ENCODE results near the gene TBATA.

The TBATA gene

DNA sequence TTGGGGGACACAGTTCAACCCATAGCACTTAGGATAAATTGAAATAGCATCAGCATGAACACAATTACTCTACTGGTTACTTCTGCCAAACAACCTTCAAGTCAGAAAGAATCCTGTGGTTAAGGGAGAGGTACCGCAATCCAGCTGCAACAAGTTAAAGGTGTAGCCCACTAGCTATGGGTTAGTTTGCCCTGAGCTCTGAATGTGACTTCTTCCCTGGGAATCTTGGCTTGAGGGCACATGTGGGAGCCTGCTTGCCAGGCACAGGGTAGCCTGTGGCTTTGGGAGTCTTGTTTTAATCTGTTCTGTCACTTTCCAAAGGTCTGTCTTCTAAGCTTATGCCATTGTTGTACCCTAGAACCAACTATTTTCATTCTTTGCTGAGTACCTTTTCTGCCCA lies 21.7 kb upstream of the TBATA start:
- no peak for DNase-seq

DNA sequence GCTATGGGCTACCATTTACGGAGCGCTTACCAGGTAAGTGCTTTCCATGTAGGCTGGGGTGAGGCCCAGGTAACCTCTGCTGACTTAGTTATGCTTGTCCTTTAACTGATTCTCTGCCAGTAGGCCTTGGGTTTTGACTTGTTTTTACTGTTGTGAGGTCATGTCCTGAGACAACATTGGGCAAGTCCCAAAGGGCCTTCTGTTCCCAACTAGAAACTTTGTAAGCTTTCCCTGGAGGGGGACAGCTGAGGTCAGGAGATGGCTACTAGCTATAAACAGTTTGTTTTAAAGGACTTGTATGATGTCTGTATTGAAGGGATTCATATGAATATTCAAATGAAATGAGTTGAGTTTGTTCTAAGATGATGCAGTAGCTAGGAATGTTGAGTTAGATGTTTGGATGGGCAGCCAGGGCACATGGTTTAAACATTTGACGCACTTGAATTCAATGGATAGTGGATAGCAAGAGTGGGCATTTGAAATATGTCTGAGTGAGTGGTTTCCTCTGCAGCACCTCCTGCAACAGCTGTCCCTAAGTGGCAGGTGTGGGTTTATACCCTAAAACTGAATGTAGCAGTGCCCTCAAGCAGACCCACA lies 20.5 kb upstream of the TBATA start:
- DNase-seq = no peak

- DNase-seq = no peak
These were observed 19.2 kb upstream of the TBATA start for GRCh38 chr10:70804421-70804808.

DNA sequence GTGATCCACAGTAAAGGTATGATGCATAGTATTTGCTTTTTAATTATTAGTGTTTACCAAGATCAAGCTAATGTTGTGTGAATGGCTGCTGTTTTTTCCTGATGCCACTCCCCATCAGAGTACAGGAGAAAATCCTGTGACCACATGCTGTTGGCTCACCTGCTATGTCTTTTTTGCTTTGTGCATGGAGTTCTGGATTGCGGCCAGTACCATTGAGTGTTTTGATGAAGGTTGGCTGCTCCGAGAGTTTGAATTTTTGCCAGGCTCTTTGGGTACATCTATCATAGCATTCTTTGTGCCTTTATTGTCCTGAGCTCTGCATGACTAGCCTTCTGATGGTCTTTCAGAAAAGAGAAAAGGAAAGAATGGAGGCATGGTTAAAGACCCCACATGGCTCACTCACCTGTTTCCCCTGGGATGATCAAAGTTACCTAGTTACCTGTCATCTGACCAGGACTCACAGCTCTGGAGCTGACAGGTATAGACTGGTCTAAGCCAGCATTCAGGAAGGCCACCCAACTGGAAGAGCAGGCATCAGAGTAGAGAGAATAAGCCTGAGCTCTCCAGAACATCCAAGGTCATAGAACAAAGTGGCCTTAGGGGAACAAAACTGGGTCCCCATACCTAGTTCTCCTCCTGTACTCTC lies 18.7 kb upstream of the TBATA start:
- DNase-seq = no peak

DNA sequence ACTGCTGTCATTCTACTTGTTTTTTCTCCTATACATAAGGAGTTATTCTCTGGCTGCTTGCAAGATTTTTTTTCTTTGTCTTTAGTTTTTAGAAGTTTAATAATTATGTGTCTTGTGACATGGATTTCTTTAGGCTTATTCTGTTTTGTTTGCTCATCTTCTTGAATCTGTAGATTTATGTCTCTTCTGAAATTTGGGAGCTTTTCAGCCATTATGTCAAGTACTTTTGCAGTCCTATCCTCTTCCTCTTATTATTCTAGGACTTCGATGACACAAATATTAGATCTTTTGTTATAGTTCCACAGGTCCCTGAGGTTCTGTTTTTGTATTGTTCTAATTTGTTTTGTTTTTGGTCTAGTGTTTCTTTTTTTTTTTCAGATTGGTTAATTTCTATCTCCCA lies 16.7 kb upstream of the TBATA start:
- DNase-seq = no peak

GRCh38 chr10:70799124-70799523 lies 13.9 kb upstream of the TBATA start:
- no peak for DNase-seq

DNA sequence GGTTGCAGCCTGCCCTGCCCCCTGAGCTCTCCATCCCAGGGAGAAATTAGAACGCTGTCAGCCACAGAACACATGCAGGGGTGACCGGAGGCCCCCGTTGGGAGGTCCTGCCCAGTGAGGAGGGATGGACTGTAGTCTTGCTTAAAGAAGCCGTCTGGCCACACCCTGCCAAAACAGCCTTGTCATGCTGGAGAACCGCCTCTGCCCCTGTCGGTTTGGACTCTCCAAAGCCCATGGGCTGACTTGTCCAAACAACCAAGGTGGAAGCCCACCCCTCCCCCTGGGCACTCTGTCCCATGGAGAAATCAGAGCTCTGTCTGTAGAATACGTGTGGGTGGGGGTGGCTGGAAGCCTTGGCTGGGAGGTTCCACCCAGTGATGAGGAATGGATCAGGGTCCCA lies 12.7 kb upstream of the TBATA start:
- DNase-seq = no peak

DNA sequence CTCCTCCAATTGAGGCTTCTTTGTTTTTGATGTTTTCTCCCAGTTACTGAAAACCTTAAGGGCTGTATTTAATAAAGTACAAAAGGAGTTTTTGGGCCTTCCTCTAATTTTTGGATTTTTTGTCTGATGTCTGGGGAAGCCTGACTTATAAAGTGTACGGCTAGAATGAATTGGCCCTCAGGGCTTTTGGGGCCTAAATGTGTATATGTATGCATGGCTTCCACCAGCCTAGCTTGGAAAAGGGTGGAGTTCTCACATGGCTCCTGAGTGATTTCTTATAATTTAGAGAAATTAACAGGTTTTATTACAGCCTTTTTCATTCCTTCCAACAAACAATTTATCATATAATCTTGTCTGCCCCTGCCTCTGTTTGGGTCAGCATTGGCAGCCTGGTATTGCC lies 10.4 kb upstream of the TBATA start:
- no peak for DNase-seq

GRCh38 chr10:70791386-70792039 lies 6.3 kb upstream of the TBATA start:
- DNase-seq = no peak

DNA sequence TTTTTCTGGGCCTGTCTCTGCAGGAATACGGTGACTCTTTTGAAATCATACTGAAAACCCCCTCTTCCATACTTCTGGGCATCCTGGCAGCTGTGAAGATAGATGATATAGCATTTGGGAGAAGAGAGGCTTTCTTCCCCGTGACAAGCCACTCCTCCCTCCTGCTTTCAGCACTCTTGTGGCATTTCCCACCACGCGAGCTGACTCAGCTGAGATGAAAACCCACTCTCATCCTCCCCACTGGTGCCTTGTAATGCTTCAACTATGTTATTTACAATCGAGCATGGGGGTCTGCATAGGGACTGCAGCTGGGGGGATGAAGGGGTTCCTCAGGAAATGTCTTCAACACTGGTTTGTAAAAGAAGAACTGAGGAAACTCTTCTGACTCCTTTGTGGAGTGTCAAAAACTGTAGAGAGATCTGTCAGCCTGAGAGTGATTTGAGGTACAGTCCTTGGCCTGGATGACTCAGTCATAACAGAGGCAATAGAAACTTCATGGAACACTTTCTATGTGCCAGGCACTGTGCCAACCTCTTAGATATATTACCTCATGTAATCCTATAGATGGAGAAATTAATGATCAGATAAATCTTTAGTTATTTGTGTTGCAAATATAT lies 1.7 kb upstream of the TBATA start:
- no peak for DNase-seq

DNA sequence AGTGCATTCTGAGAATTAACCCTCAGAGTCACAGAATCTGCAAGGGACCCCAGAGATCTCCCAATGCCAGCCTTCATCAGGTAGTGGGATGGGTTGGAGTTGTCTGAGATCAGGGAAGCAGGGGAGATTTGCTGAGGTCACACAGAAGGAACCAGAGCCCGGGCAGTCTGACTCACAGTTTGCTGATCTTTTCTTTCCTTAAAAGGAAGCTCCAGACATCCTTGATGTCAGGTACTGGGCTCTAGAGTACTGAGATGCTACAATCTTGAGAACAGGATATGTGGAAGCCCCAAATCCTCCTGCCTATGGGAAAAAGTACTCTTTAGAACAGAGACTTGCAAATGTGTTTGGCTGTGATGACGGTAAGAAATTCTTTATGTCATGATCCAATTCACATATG lies 706 bp downstream of the TBATA start:
- DNase-seq = no peak

DNA sequence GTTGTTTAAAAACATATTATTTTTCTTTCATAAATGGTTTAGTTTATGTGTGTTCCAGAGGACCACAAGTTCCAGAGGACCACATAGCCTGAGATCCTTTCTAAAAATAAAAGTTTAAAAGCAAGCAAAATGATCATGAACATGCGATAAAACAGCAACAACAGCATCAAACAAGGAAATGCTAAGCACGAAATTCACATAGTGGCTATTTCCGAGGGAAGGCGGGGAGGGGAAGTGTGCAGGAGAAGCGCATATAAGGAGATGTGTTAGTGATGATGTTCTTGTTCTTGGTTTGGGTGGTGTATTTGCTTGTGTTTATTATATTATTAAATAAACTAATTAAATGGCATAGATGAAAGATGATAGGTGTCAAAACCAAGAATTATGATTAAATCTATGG lies 1.2 kb downstream of the TBATA start:
- no peak for DNase-seq

- DNase-seq = no peak
These were observed 2.2 kb downstream of the TBATA start for GRCh38 chr10:70782746-70783680.

DNA sequence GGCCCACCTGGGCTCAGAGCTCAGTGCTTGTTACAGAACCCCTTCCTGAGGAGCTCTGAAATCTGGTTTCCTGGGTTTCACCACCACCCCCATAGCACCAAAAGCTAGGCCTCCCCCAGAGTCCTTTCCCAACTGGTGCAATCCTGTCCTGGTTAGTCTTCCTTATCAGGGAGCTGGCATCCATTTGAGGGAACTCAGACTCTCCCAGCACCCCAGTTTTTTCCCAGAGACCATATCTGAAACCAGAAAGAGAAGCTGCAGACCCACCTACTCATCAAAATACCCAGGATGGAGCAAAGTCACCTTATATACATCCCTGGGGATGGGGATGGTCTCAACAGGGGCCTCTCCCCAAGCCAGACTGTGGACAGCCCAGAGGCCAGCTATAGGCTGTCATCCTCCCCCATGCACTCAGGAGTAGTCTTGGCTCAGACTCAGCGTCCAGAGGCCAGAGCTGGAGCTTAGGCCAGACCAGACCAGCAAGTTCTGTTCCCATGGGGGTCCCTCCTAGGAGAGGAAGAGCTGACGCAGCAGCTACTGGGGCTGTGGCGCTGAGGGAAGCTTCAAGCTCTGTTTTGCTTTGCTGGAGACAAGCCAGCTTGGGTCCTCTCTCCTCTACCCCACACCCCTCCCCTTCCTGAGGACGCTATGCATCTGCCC lies 3.0 kb downstream of the TBATA start:
- DNase-seq = no peak

DNA sequence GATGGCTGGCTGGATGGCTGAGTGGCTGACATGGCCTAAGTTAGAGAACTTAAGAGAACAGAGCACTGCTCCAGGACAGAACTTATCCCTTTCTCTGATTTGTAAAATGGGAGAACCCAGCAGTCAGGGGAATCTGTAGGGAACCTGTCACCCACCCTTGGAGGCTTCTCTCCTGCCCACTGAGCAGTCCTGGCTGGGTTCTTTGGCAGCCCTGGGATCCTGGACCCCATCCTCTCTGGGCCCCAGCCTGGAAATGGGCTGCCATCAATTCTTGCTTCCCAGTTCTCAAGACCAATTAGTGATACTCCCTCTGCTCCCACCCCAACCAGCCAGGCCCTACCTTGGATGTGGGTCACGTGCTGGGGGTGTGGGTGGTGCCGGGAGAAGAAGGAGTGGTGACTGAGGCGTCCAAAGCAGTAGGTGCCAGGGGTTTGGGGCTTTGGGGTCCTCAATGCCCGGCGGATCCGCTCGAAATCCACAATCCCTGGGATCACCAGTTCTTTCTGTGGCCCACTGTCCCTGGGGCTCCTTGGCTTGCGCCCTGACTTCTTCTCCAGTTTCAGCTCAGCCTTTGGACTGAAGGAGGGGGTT lies 3.6 kb downstream of the TBATA start:
- no peak for DNase-seq

DNA sequence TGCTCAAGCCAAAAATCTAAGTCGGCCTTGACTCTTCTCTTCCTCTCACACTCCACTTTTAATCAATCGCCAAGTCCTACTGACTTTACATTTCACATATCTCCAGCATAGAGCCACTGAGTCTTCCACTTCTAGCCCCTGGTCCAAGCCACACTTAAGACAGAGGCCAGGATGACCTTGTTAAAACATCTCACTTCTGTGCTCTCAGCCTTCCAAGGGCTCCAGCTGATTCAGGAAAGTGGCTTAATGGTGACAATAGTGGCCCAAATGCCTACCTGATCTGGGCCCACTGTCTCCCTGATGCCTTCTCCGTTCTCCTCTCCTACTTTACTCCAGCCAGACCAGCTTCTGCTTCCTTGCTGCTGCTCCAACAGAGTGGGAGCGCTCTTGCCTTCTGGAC lies 4.4 kb downstream of the TBATA start:
- no peak for DNase-seq

DNA sequence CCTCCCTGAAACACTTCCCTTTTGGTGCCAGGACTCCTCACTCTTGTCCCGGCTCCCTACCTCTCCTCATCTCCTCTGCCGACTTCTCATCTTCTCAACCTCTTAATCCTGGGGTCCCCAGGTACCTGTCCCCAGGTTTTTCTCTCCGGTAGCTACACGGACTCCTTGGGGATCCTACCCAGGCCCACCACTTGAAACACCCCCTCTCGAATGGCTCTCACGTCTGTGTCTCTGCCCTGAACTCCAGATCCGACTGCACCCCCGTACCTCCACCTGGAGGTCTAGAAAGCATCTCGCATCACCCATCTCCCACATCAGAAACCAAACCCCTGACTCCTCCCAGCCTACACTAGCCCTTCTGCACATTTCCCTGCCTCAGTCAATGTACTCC lies 4.8 kb downstream of the TBATA start:
- no peak for DNase-seq

- no peak for DNase-seq
These were observed 5.4 kb downstream of the TBATA start for GRCh38 chr10:70779511-70780369.

GRCh38 chr10:70779088-70779487 lies 6.1 kb downstream of the TBATA start:
- no peak for DNase-seq

DNA sequence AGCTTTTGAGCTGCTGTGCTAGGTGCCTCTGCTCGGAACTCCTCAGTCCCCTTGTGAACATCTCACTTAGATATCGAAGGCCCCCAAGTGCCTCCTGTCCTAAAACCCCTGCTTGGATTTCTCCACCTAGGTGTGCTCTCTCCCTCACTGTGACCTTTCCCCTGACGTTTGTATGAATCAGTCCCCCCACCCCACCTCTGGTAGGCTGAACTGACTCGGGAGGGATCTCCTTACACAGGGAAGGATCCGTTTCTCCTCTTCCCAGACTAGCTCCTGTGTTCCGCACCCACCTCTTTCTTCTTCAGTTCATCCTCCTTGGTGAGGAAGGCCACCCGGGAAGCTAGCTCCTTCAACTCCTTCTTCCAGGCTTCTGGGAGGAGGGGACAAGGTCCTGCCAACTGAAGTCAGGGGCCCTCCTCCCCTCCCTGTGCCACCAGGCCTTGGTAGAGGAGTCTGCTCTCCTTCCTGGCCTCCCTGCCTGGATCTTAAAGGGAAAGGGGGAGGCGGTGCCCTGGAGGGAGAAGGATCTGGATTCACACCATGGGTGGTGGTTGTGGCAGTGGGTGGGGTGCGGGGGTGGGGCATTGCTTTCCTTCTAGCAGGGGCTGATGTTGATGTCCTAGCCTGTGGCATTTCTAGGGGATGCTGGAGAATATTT lies 6.8 kb downstream of the TBATA start:
- no peak for DNase-seq

All from right hindlimb (tissue), 1 donor.